Measurements from ENCODE around the gene CD300A.

The CD300A gene

GRCh38 chr17:74448756-74449155, 17.7 kb upstream of the CD300A start:
- no peaks in the 10 kb centered on the region for H3K27me3 Mint-ChIP-seq
- H3K9me3 Mint-ChIP-seq: no peaks in the 10 kb centered on the region
- no peak overlapping the region for H3K4me3 Mint-ChIP-seq
- peak overlapping the region; percentile 41 for H3K27ac Mint-ChIP-seq
- H3K4me1 Mint-ChIP-seq: no peaks in the 10 kb centered on the region
- no peaks in the 10 kb centered on the region for H3K36me3 Mint-ChIP-seq

GRCh38 chr17:74449306-74449705, 17.1 kb upstream of the CD300A start:
- Mint-ChIP-seq H3K9me3 (no peaks in the 10 kb centered on the region), H3K27me3 (no peaks in the 10 kb centered on the region), H3K36me3 (no peaks in the 10 kb centered on the region), H3K27ac (no peak overlapping the region), H3K4me1 (no peaks in the 10 kb centered on the region), H3K4me3 (no peak overlapping the region)

- H3K27ac Mint-ChIP-seq: peak overlapping the region; percentile 30
Observed at GRCh38 chr17:74449773-74450172, 16.7 kb upstream of the CD300A start.

GRCh38 chr17:74450231-74450630, 16.2 kb upstream of the CD300A start:
- H3K27ac Mint-ChIP-seq: no peak overlapping the region
- no peaks in the 10 kb centered on the region for H3K4me1 Mint-ChIP-seq
- no peaks in the 10 kb centered on the region for H3K36me3 Mint-ChIP-seq
- no peaks in the 10 kb centered on the region for H3K27me3 Mint-ChIP-seq
- no peak overlapping the region for H3K4me3 Mint-ChIP-seq
- no peaks in the 10 kb centered on the region for H3K9me3 Mint-ChIP-seq

More at GRCh38 chr17:74449773-74450172, 16.7 kb upstream of the CD300A start:
- Mint-ChIP-seq H3K4me1 (no peaks in the 10 kb centered on the region), H3K27me3 (no peaks in the 10 kb centered on the region), H3K4me3 (no peak overlapping the region), H3K9me3 (no peaks in the 10 kb centered on the region), H3K36me3 (no peaks in the 10 kb centered on the region)

GRCh38 chr17:74450925-74451403, 15.5 kb upstream of the CD300A start:
- Mint-ChIP-seq H3K4me3 (no peak overlapping the region), H3K4me1 (no peaks in the 10 kb centered on the region), H3K27ac (no peak overlapping the region), H3K36me3 (no peaks in the 10 kb centered on the region), H3K9me3 (no peaks in the 10 kb centered on the region), H3K27me3 (no peaks in the 10 kb centered on the region)

- Mint-ChIP-seq H3K36me3 (no peaks in the 10 kb centered on the region), H3K4me1 (no peaks in the 10 kb centered on the region), H3K27ac (no peak overlapping the region), H3K9me3 (no peaks in the 10 kb centered on the region), H3K27me3 (no peaks in the 10 kb centered on the region), H3K4me3 (no peak overlapping the region)
Observed at GRCh38 chr17:74451557-74451956, 14.9 kb upstream of the CD300A start.

GRCh38 chr17:74452033-74452840, 14.2 kb upstream of the CD300A start:
- no peak overlapping the region for H3K27ac Mint-ChIP-seq
- H3K36me3 Mint-ChIP-seq: no peaks in the 10 kb centered on the region
- H3K27me3 Mint-ChIP-seq: no peaks in the 10 kb centered on the region
- peak overlapping the region; percentile 26 for H3K4me3 Mint-ChIP-seq
- peaks cover 4% of the 10 kb centered on the region for H3K4me1 Mint-ChIP-seq
- H3K9me3 Mint-ChIP-seq: no peaks in the 10 kb centered on the region

GRCh38 chr17:74452841-74453661, 13.4 kb upstream of the CD300A start:
- peaks cover 9% of the 10 kb centered on the region for H3K4me1 Mint-ChIP-seq
- H3K9me3 Mint-ChIP-seq: no peaks in the 10 kb centered on the region
- peak overlapping the region; percentile 33 for H3K4me3 Mint-ChIP-seq
- H3K27me3 Mint-ChIP-seq: no peaks in the 10 kb centered on the region
- no peaks in the 10 kb centered on the region for H3K36me3 Mint-ChIP-seq
- H3K27ac Mint-ChIP-seq: no peak overlapping the region

GRCh38 chr17:74453665-74454196, 12.7 kb upstream of the CD300A start:
- no peak overlapping the region for H3K27ac Mint-ChIP-seq
- no peaks in the 10 kb centered on the region for H3K27me3 Mint-ChIP-seq
- H3K36me3 Mint-ChIP-seq: no peaks in the 10 kb centered on the region
- H3K4me3 Mint-ChIP-seq: peak overlapping the region; percentile 33
- peaks cover 9% of the 10 kb centered on the region for H3K4me1 Mint-ChIP-seq
- no peaks in the 10 kb centered on the region for H3K9me3 Mint-ChIP-seq

- Mint-ChIP-seq H3K9me3 (no peaks in the 10 kb centered on the region), H3K4me3 (no peak overlapping the region), H3K27ac (no peak overlapping the region), H3K27me3 (no peaks in the 10 kb centered on the region), H3K4me1 (peaks cover 9% of the 10 kb centered on the region), H3K36me3 (no peaks in the 10 kb centered on the region)
Observed at GRCh38 chr17:74454197-74455024, 12.0 kb upstream of the CD300A start.

GRCh38 chr17:74455025-74455545, 11.3 kb upstream of the CD300A start:
- H3K27me3 Mint-ChIP-seq: no peaks in the 10 kb centered on the region
- no peak overlapping the region for H3K4me3 Mint-ChIP-seq
- H3K27ac Mint-ChIP-seq: no peak overlapping the region
- H3K4me1 Mint-ChIP-seq: peaks cover 9% of the 10 kb centered on the region
- H3K36me3 Mint-ChIP-seq: no peaks in the 10 kb centered on the region
- H3K9me3 Mint-ChIP-seq: no peaks in the 10 kb centered on the region

- Mint-ChIP-seq H3K9me3 (no peaks in the 10 kb centered on the region), H3K36me3 (no peaks in the 10 kb centered on the region), H3K4me1 (peaks cover 9% of the 10 kb centered on the region), H3K4me3 (no peak overlapping the region), H3K27ac (no peak overlapping the region), H3K27me3 (no peaks in the 10 kb centered on the region)
Observed at GRCh38 chr17:74455821-74456220, 10.6 kb upstream of the CD300A start.

GRCh38 chr17:74457146-74457819, 9.2 kb upstream of the CD300A start:
- Mint-ChIP-seq H3K4me1 (peaks cover 15% of the 10 kb centered on the region), H3K9me3 (no peaks in the 10 kb centered on the region), H3K4me3 (no peak overlapping the region), H3K27ac (no peak overlapping the region), H3K27me3 (no peaks in the 10 kb centered on the region), H3K36me3 (no peaks in the 10 kb centered on the region)

- H3K4me3 Mint-ChIP-seq: no peak overlapping the region
Observed at GRCh38 chr17:74457820-74458166, 8.6 kb upstream of the CD300A start.

GRCh38 chr17:74458835-74459234, 7.6 kb upstream of the CD300A start:
- H3K27ac Mint-ChIP-seq: no peak overlapping the region
- H3K4me3 Mint-ChIP-seq: no peak overlapping the region
- no peaks in the 10 kb centered on the region for H3K27me3 Mint-ChIP-seq
- H3K36me3 Mint-ChIP-seq: no peaks in the 10 kb centered on the region
- no peaks in the 10 kb centered on the region for H3K9me3 Mint-ChIP-seq
- H3K4me1 Mint-ChIP-seq: peaks cover 31% of the 10 kb centered on the region

More at GRCh38 chr17:74457820-74458166, 8.6 kb upstream of the CD300A start:
- Mint-ChIP-seq H3K36me3 (no peaks in the 10 kb centered on the region), H3K27me3 (no peaks in the 10 kb centered on the region), H3K9me3 (no peaks in the 10 kb centered on the region), H3K27ac (no peak overlapping the region), H3K4me1 (peaks cover 21% of the 10 kb centered on the region)

All from activated naive CD4-positive, alpha-beta T cell treated with anti-CD3 and anti-CD28 coated beads, Interleukin-2, amount 50 U/mL, for 24 hours (primary cell).